Retinal pigment epithelial cell (primary cell): ENCODE results near the gene ART4.

Experiments
- DNase-seq: peaks from one replicate; pipeline ENCODE4 v3.0.0-alpha.2; 2010; ENCODE audit warnings: low read depth
- H3K4me3 ChIP-seq: 2 replicates; pipeline ENCODE4 v1.5.1; 2011; ENCODE audit warnings: mild to moderate bottlenecking, low read length, control low read depth, moderate library complexity
- TF ChIP-seq, protein P1 (sequence below): conservative IDR thresholded peaks from 2 replicates; pipeline ENCODE4 v1.5.1; 2011; ENCODE audit warnings: low read depth, low read length, control low read depth, inconsistent platforms

The ART4 gene

GRCh38 chr12:14871886-14872285 is 28.6 kb upstream of the ART4 start:
- TF ChIP-seq, protein P1, sequence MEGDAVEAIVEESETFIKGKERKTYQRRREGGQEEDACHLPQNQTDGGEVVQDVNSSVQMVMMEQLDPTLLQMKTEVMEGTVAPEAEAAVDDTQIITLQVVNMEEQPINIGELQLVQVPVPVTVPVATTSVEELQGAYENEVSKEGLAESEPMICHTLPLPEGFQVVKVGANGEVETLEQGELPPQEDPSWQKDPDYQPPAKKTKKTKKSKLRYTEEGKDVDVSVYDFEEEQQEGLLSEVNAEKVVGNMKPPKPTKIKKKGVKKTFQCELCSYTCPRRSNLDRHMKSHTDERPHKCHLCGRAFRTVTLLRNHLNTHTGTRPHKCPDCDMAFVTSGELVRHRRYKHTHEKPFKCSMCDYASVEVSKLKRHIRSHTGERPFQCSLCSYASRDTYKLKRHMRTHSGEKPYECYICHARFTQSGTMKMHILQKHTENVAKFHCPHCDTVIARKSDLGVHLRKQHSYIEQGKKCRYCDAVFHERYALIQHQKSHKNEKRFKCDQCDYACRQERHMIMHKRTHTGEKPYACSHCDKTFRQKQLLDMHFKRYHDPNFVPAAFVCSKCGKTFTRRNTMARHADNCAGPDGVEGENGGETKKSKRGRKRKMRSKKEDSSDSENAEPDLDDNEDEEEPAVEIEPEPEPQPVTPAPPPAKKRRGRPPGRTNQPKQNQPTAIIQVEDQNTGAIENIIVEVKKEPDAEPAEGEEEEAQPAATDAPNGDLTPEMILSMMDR, result no peak
- H3K4me3 ChIP-seq, result no peak overlapping the region
- no peak for DNase-seq

DNA sequence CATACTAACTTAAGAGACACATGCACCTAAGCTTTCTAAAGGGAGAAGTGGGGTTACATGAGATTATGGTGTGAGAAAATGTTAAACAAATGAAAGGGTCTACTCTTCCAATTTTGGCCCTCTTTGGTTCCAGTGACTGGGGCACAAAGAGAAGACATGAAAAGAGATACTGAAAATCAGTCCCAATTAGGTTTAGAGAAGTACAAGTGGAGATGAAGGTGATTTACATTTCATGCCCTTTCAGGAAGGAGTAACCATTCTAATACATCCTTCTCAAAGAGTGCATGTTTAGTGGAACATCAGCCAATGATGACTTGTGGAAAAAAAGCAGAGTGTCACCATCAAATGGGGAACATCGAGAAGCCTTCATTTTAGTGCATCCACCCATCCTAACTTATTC is 27.9 kb upstream of the ART4 start:
- no peak overlapping the region for H3K4me3 ChIP-seq
- no peak for DNase-seq
- TF ChIP-seq, protein P1, result no peak

GRCh38 chr12:14868916-14869506 is 25.7 kb upstream of the ART4 start:
- H3K4me3 ChIP-seq, result no peak overlapping the region
- DNase-seq, result no peak
- TF ChIP-seq, protein P1, result no peak

DNA sequence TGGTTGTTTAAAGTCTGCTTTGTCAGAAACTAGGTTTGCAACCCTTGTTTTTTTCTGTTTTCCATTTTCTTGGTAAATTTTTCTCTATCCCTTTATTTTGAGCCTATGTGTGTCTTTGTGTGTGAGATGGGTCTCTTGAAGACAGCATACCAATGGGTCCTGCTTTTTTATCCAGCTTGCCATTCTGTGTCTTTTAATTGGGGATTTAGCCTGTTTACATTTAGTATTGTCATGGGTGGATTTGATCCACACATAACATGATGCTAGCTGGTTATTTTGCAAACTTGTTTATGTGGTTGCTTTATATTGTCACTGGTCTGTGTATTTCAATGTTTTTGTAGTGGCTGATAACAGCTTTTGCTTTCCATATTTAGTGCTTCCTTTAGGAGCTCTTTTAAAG is 17.2 kb upstream of the ART4 start:
- DNase-seq, result no peak
- TF ChIP-seq, protein P1, result no peak
- no peak overlapping the region for H3K4me3 ChIP-seq

- TF ChIP-seq, protein P1, result no peak
- DNase-seq, result no peak
- H3K4me3 ChIP-seq, result no peak overlapping the region
Observed at GRCh38 chr12:14858513-14858912, 15.2 kb upstream of the ART4 start.

GRCh38 chr12:14854586-14855183 is 11.4 kb upstream of the ART4 start:
- TF ChIP-seq, protein P1, result no peak
- no peak overlapping the region for H3K4me3 ChIP-seq
- no peak for DNase-seq

DNA sequence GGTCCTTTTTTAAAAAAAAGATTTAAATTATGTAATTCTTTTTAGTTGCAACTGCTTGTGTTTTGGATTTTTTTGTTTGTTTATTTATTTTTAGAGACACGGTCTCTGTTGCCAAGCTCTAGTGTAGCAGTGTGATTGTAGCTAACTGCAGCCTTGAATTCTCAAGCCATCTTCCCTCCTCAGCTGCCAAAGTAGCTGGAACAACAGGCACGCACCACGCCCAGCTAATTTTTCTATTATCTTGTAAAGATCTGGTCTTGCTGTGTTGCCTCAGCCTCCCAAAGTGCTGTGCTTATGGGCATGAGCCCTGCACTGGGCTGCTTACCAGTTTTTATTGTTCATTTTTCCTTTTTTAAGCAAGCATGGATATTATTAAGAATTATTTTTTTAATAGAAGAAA is 10.6 kb upstream of the ART4 start:
- no peak for DNase-seq
- TF ChIP-seq, protein P1, result no peak

More for the DNA sequence above, 10.6 kb upstream of the ART4 start:
- H3K4me3 ChIP-seq, result no peak overlapping the region
